HUDEP-2 (cell line): ENCODE data around the gene TTC21B.

Experiments used
- DNase-seq, 76 experiments: peaks; one replicate each; lab custom pipeline; 2025; ENCODE audit not compliant: unreplicated experiment in 76 of 76; lab: John Stamatoyannopoulos, UW

The TTC21B gene

GRCh38 chr2:165840333-165840958, 113.1 kb downstream of the TTC21B start:
- DNase-seq: no peak

DNA sequence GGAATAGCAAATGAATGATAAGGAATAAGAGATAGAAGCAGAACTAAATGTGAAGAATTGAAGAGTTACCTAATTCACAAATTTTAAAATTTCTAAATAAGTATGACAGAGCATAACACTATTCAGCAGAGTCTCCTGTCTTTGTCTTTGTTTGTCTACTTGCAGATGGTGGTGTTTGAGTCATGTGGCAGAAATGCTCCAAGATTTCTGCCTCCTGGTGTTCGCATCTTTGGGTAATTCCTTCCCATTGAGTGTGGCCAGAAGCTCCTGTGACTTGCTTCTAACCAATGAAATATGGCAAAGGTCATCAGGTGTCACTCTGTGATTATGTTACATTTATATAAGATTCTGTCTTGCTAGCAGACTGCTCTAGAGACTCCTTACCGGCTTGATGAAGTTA, 114.0 kb downstream of the TTC21B start:
- no peak for DNase-seq

DNA sequence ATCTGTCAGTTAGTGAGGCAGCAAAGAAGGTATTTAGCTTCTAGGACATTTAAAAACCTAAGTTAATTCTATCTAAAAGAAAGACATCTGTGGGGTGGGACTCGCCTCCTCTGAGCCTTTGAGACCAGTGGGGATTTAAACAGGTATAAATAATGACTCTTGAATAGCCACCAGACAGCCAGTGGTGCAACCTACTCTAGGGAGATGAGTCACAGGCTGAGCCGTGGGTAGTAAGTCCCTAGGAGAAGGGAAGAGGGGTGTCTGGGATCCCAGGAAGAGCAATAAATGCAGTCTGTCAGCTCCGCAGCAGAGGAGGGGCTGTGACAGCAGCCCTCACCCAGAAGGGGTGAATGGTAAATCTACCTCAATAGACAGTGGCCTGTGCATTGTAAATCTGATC, 116.5 kb downstream of the TTC21B start:
- DNase-seq: no peak

DNA sequence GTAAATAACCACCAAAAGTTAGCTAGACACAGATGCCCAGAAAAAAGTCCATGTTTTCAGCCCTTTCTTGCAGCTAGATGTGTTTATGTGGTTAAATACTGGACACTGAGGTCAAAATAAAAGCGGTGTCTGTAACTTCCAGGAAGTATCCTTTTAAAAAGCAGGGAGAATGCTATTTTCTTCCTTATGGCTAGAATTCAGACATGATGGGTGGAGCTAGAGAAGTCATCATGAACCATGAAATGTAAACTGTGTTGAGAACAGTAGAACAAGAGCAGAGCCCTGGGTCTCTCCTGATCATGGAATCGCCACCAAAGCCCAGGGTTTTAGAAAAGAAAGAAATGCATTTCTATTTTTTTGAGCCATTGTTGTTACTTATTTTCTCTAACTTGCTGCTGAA, 118.2 kb downstream of the TTC21B start:
- DNase-seq: no peak

GRCh38 chr2:165833156-165833555, 120.4 kb downstream of the TTC21B start:
- no peak for DNase-seq

DNA sequence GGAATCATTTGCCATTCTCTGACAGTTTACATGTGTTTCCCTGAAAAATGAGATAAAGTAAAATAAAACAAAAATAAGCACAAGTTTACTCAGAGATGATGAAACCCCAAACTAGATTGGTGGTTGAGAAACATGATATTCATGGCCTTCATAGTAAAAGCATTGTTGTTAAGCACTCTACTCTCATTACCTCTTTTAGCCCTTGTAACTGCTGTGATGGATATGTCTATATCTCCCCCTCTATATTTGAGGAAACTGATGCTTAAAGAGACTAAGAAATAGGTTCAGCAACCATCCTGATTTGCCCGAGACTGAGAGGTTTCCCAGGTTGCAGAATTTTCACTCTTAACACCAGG, 125.7 kb downstream of the TTC21B start:
- no peak for DNase-seq

DNA sequence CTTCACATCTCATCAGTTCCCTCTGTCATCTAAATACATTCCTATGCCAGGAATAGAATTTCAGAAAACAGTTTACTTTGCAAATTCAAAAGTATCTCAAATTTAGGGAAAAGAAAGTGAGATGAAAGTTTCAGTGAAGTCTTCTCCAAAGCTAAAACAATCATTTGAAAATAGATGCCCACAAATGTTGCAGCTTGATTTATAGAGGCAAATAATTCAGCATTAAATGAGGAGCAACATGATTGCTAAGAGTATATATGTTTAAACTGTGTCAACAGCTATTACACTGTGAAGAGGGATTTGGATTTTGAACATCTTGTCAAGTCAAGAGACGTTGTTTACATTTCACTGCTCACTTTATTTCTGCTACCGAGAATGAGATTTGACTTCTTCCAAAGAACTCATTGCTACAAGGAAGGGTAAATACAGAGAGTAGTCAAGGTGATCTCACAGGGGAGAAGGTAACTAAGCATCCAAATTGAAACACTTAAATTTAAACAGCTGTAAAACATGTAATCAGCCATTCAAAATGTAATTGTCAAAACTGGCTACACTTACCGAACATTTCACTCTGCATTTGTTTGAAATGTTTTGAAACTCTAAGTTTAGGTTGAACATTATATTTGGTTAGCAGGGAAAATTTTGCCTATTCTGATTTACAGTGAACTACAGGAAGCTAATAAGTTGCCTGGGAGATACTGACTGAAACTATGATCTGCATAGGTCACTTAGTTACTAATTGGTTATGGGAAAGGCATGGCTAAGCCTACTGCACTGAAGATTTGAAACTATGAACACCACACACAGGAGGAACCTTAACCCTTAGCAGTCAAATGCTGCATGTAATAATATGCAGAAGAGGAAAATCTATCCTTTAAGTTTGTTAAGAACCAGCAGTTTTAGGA, 126.3 kb downstream of the TTC21B start:
- no peak for DNase-seq

GRCh38 chr2:165825041-165825440, 128.5 kb downstream of the TTC21B start:
- no peak for DNase-seq
